RPMI7951 (cell line): Measurements from ENCODE around the gene DLG4. TPM values are rescaled to one million over a fixed set of nuclear protein-coding genes. Genes with fewer than 3 reads are reported as not detected.

Source experiments
- DNase-seq: peaks from one replicate; pipeline ENCODE4 v3.0.0-alpha.2; 2012; ENCODE audit warnings: low read depth
- total RNA-seq: library from RNA; depleted of rRNA; stranded (reverse); fragments of >200 nt; shearing (Covaris generic); gene quantifications from 2 replicates; pipeline ENCODE4 v1.2.3, GENCODE V29; 2014; rRNA removed

The DLG4 gene
- total RNA-seq = 6.5 and 6.6 TPM in 2 replicates

DNA sequence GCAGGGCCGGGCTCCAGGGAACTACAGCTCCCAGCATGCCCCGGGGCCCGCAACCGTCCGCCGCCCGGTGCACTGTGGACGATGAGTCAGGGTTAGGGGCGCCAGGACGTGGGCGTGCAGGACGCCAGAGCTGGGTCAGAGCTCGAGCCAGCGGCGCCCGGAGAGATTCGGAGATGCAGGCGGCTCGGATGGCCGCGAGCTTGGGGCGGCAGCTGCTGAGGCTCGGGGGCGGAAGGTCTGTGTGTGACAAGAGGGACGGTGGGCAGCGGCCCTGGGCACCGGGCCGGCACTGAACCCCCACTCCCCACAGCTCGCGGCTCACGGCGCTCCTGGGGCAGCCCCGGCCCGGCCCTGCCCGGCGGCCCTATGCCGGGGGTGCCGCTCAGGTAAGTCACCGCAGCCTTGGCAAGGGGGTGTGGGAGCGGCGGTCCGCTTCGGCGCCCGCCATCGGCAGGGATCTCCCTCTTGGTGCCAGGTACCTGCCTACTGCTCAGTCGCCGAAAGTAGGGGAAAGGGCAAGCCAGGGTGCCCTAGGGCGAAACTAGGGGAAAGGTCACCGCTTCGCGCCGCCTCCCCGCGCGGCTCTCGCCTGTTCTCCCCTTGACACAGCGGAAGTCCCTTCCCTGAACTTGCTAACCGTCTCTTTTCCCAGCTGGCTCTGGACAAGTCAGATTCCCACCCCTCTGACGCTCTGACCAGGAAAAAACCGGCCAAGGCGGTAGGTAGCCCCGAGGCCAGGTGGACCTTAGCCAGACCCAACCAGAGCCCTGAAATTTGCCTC lies at the start of gene DLG4, which contains the start of gene ACADVL:
Gene DLG4 (minus strand): TSS at position 25 of the 781 bp plus-strand sequence.
Gene ACADVL (plus strand): TSS at position 127 of the 781 bp plus-strand sequence. CDS start 47 bp downstream, at position 174.
- DNase-seq = peak; percentile 87

DNA sequence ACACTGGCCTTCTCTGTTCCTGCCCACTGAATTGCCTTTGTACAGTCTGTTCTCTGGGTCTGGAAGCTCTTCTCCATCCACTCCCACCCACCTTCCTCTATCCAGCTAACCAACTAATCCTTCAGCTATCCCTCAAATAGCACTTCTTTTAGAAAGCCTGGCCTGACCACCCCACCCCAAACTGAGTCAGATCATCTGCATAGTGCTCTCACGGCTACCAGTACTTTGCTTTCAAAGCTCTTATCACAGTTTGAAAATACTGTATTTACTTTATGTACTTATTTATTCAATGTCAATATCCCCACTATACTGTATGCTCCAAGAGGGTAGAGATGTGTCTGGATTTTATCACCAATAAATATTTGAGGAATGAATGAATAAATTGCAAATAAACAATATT lies 47.1 kb upstream of the DLG4 start:
- DNase-seq = no peak

GRCh38 chr17:7263801-7264078 lies 44.1 kb upstream of the DLG4 start:
- no peak for DNase-seq

DNA sequence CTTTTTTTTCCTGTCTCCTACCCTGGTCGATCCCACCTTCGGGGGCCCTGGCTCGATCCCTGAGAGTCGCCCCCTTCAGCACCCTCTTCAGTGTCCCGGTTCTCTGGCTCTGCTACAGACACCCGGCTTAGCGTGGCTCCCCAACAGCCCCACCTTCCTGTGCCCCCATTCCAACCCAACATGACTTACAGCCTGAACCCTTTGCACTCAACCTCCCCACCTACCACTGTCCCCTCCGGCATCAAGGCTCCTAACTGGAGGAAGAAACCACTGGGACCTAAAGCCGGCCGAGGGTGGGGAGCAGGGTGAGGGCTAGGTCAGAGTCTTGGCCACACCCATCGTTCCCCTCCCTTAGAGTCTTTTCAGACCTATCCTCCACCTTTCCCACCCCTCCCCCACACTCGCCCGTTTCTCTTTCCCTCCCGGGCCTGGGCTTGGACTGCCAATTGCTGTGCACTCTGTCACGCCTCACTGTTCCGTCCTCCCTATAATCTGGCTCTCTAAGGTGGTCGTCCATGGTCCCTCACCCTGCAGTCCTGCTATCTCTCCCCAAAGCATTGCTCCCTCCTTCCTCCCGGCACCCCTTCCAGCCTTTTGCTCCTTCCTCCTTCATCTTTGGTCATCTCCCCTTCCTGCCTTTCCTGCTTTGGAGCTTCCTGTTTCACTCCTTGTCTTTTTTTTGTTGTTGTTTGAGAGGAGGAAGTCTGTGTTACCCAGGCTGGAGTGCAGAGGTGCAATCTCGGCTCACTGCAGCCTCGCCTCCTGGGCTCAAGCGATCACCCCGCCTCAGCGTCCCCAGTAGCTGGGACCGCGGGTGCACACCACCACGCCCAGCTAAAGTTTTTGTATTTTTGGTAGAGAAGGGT lies 43.5 kb upstream of the DLG4 start:
- DNase-seq = no peak

- no peak for DNase-seq
Measured at GRCh38 chr17:7262192-7262934, 42.7 kb upstream of the DLG4 start, which contains the start of gene CLDN7. CLDN7 (minus strand) TSS chr17:7262478; CDS start chr17:7262043, 435 bp downstream.

- DNase-seq = no peak
Measured at GRCh38 chr17:7261379-7262191, 41.9 kb upstream of the DLG4 start.

DNA sequence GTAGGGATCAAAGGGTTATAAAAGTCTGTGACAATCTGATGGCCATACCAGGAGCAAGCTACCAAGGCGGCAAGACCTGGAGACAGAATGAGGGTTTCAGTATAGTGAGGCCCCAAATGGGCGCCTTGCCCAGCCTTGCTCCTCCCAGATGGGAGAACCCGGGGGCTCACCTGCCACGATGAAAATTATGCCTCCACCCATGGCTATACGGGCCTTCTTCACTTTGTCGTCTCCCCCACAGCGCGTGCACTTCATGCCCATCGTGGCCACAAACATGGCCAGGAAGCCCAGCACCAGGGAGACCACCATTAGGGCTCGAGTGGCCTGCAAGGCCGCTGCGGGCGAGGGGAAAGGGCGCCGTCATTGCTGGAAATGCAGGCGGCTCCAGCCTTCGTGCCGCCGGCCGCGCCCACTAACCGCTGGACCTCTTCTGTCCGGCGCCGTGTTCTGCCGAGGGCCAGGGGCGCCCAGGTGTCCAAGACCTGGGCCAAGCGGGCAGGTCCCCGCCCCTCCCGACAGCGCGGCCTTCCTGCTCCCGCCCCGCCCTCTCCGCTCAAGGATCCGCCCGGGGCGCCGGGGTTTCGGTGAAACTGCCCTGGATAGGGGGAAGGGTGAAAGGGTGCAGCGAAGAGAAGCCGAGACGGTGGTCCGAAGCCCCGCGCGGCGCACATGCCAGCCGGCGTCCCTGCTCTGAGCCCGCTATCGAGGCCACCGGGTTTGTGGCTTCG lies 41.2 kb upstream of the DLG4 start:
- no peak for DNase-seq

DNA sequence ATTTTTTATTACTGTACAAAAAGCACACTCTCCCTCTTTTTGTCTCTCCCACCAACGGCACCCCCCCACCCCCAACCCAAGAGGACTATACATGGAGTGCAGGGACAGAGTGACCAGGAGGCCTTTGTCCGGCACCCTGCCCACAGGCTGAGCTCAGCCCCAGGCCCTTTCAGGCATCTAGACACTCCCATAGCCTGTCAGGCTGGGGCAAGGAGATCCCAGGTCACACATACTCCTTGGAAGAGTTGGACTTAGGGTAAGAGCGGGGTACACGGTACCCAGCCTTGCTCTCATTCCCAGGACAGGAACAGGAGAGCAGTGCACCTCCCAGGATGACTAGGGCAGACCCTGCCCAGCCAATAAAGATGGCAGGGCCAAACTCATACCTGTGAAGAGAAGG lies 40.5 kb upstream of the DLG4 start:
- DNase-seq = no peak

- no peak for DNase-seq
Measured at GRCh38 chr17:7259555-7259889, 39.9 kb upstream of the DLG4 start.

DNA sequence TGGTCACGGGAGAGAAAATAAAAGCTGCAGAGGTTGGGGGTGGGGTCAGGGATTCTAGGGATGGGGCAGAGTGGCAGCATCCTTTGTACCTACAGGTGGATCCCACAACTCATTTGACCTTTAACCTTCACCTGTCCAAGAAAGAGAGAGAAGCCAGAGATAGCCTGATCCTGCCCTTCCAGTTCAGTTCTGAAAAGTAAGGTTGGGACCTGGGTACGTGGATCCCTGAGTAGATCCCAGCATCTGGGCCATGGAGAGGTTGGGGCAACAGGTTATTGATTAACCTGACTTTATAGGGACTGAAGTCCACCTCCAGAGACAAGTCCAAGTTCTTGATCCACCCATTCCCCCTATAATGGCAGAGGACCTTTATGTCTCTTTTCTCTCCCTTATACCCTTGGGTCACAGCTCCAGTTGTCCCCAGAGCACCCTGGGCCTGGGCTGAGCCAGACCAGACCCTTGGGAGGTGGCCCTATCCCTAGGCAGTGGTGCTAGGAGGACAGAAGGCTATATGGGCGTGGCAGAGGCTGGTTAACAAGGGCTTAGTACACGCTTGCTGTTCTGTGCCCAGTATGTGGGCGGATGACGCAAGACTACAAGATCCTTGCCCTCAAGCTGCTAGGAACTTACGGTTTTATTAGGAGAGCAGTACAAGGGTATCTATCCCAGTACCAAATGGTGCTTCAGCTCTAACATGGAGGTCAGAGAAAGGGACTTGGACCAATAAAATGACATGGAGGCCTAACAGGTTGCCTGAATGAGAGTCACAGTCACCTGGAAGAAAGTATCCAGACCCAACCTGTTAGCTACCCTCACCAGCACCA lies 39.3 kb upstream of the DLG4 start:
- peak; percentile 56 for DNase-seq

DNA sequence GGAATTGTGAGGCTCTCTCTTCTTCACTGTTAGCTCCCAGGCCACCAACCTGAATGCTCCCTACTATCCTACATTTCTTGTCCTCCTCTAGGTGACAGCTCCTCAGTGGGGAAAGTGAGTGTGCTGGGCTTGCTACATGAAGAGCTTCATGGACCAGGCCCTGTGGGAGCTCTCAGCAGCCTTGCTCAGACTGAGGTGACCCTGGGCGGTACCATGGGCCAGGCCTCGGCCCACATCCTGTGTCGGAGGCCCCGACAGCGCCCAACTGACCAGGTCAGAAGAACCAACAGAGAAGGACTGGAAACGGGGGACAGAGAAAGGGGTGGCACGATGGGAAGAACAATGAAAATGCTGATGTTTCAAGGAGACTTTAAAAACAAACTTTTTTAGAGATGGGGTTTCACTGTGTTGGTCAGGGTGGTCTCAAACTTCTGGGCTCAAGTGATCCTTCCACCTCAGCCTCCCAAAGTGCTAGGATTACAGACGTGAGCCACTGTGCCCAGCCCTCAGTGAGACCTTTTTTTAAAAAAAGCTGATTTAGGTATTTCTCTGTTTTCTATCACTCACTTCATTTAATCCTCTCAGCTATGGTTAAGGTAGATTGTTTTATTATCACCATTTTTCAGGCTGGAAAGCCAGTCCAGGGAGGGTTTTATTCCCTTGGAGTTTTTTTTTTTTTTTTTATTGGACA lies 37.3 kb upstream of the DLG4 start:
- DNase-seq = no peak

DNA sequence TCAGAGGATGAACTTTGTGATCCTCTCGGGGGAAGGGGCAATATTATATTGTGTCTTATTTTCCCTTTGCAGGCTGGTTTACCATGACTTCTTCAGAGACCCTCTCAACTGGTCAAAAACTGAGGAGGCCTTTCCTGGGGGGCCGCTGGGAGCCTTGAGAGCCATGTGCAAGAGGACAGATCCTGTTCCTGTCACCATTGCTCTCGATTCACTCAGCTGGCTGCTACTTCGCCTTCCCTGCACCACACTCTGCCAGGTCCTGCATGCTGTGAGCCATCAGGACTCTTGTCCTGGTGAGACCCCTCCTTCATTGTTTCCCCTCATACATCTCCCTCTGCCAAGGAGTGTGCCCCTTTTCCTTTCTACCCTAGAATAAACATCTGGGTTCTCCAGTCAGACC lies 34.9 kb upstream of the DLG4 start:
- no peak for DNase-seq

DNA sequence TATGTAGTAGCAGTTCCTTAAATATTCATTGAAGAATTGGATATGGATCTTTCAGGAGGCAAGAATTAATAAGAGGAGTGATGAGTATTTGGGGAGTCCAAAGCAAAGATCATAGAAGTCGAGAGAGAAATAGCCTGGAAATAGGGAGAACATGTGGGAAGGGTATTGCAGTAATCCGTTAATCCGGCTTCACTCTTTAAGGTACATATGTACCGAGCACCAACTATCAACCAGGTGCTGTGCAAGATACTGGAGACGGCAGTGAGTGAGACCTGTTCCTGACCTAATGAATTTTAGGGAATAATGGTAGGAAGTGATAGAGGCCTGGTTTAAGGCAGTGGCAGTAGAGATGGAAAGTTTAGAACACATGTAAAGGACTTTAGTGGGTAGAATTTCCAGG lies 33.4 kb upstream of the DLG4 start:
- DNase-seq = no peak

DNA sequence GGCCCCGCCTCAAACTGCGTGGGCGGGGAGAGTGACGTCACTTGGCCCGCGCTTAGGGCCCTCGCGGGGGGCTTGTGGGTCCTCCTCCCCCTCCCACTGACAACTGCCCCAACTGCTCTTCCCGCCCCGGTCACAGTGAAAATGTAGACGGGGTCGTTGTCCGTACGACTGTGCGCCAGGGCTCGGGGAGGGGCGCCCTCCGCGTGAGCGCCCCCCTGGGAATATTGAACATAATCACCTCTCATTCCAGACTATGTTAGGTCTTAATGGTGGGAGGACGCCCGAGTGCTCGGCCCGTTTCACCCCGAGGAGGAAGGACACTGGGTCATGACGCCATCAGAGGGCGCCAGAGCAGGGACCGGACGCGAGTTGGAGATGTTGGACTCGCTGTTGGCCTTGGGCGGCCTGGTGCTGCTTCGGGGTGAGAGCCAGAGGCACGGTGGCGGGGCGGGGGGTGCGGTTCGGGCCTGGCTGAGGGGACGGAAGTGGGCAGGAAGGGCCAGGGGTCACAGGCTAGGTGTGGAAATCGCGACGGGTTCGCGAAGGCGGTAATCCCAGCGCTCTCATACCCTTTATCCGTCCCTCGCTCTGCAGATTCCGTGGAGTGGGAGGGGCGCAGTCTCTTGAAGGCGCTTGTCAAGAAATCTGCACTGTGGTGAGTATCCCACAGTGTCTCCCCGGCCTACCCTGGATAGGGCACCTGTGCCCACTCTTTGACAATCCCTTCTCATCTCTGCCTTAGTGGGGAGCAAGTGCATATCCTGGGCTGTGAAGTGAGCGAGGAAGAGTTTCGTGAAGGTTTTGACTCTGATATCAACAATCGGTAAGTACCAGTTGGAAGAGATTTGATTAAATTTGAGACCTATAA lies 32.8 kb upstream of the DLG4 start, which contains the start of gene ELP5:
Gene ELP5 (plus strand): TSS at position 40 of the 868 bp plus-strand sequence. CDS start 336 bp downstream, at position 376.
- DNase-seq = peak; percentile 89

DNA sequence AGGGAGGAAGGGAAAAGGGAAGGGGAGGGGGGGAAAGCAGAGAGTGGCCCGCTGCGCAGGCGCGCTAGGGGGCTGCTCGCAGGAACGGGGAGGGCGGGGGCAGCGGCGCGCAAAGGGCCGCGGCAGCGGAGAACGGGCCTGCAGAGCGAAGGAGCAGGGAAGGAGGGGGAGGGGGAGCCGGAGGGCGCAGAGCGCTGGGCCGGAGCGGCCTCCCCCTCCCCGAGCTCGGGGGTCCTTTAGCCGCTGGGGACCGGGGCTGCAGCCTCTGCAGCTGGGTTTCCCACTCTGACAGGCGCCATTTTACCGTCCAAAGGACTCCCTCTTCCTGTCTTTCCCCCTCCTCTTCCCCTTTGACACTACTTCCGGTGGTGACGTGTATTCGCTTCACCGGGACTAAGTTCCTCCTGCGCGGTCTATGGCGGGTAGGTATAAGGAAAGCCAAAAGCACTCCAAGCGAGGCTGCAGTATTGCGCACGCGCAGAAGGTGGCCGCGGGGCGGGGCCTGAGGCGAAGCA lies 32.1 kb upstream of the DLG4 start, which contains the start of gene CTDNEP1:
Gene CTDNEP1 (minus strand): TSS at position 74 of the 515 bp plus-strand sequence. CDS start 438 bp downstream, outside the sequence.
- peak; percentile 98 for DNase-seq

DNA sequence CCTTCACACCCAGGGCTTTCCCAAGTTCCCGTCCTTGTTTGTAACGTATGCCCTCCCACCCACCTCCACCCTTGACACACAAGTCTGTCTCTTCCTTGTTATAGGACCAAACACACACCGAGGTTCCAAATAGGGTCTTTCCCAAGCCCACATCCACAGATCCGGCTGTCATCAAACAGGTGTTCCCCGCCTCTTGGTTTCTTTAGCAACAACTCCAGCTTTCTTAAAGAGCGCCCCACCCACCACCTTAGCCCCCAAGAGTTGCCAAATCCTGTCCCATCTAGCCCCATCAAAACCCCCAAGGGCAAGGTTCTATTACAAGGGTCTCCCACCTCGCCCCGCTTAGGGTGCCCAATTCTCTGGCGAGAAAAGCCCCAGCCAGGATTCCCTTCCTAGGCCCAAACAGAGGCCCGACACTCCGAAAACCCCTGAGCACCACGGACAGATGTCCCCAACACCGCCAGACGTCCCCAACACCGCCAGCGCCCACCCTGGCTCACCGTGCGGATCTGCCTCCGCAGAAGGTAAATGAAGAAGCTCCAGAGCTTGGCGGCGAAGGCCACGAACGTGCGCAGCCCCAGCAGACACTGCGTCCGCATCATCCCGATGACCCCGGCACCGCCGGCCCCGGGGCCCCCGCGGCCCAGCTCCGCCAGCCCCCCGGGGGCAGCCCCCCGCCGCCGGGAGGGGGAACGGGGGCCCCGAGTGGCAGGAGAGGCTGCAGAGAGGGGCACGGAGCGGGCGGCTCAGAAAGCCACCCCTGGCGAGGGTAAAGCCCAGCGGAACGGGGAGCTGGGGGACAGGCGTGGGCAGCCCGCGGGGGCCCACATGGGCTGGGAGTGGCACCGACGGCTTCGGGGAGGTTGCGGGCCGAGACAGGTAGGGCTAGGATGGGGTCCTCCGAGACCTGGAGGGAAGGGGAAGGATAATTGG lies 31.3 kb upstream of the DLG4 start:
- DNase-seq = no peak

GRCh38 chr17:7249830-7250229 lies 30.2 kb upstream of the DLG4 start:
- no peak for DNase-seq
